ENCODE results near the gene WDR43.

DNA sequence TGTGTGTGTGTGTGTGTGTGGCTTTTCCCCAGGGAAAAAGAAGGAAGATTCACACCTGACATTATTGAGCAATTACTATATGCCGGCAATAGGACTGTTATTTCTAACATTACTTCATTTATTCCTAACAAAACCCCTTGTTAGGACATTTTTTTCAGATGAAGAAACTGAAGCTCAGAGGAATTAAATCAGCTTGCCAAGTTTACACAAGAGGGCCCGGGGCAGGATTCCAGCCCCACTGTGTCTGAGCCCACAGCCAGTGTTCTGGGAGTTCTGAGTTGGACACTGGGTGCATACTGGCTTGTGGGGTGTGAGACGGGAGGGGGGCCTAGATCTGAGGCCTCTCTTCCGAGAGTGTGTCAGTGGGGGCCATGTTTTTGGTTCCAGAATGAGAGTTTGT, 96.6 kb downstream of the WDR43 start:
- TF ChIP-seq CTCF (IDR thresholded peaks at IDR 0.05), result no peak
- TF ChIP-seq POLR2A (IDR thresholded peaks at IDR 0.05), result no peak

All from right lobe of liver (tissue), 4 donors.